IMR-90 (cell line): ENCODE data around the gene RAB31. TPM values are rescaled to one million over a fixed set of nuclear protein-coding genes. Genes with fewer than 3 reads are reported as not detected.

ENCODE experiments used
- ATAC-seq: fragments of 200-7000 bp; cut with Tn5 transposase; 2 replicates; pipeline ENCODE4 v1.9.1; 2020; ENCODE audit warnings: low read depth, mild to moderate bottlenecking, moderate library complexity
- BruUV-seq: library from RNA; stranded (reverse); fragments of 400-500 nt; replicated peaks from 2 replicates; lab custom pipeline; 2021; lab: Mats Ljungman, UMichigan
- CTCF ChIA-PET: fragments of 300-600 bp; formaldehyde crosslinking; extraction: SDS; loops from one replicate; lab custom pipeline; 2021; ENCODE audit warnings: antibody characterized with exemption; lab: Yijun Ruan, JAX
- POLR2A ChIA-PET: fragments of 300-600 bp; sonication (Branson Sonifier 250); formaldehyde crosslinking; loops from one replicate; lab custom pipeline; 2022; ENCODE audit warnings: antibody characterized with exemption; ENCODE audit not compliant: unreplicated experiment; lab: Charles Lee
- DNase-seq: peaks from one replicate; pipeline ENCODE4 v3.0.0; 2013
- H2AFZ ChIP-seq: replicated peaks from 2 replicates; pipeline ENCODE3; 2013; ENCODE audit warnings: low read length, mild to moderate bottlenecking; ENCODE audit not compliant: poor library complexity
- H2AK5ac ChIP-seq: 2 replicates; pipeline ENCODE4 v1.6.1; 2013; ENCODE audit warnings: low read depth, low read length, inconsistent platforms
- H2AK9ac ChIP-seq: replicated peaks from 2 replicates; pipeline ENCODE3; 2013; ENCODE audit warnings: mild to moderate bottlenecking, low read depth, low read length, moderate library complexity; ENCODE audit not compliant: poor library complexity
- H2BK120ac ChIP-seq: 2 replicates; pipeline ENCODE4 v1.6.1; 2013; ENCODE audit warnings: low read depth, low read length, inconsistent platforms
- H2BK15ac ChIP-seq: 3 replicates; pipeline ENCODE4 v1.6.1; 2013; ENCODE audit warnings: low read depth, low read length, inconsistent platforms
- H2BK20ac ChIP-seq: 2 replicates; pipeline ENCODE4 v1.6.1; 2013; ENCODE audit warnings: low read depth, mild to moderate bottlenecking, inconsistent platforms, low read length, moderate library complexity
- H2BK5ac ChIP-seq: 2 replicates; pipeline ENCODE4 v1.6.1; 2013; ENCODE audit warnings: mild to moderate bottlenecking, low read depth, low read length, inconsistent platforms; ENCODE audit not compliant: poor library complexity, severe bottlenecking
- H3K14ac ChIP-seq: replicated peaks from 2 replicates; pipeline ENCODE4 v1.6.1; 2013; ENCODE audit warnings: low read depth, low read length, inconsistent platforms
- H3K18ac ChIP-seq: 2 replicates; pipeline ENCODE4 v1.6.1; 2013; ENCODE audit warnings: low read depth, low read length, control low read depth
- H3K23ac ChIP-seq: 2 replicates; pipeline ENCODE4 v1.6.1; 2013; ENCODE audit warnings: low read depth, low read length, inconsistent platforms
- H3K27ac ChIP-seq: 2 replicates; pipeline ENCODE4 v1.5.1; 2013; ENCODE audit warnings: mild to moderate bottlenecking, control low read depth, low read length; ENCODE audit not compliant: insufficient read depth
- H3K27me3 ChIP-seq: 2 replicates; pipeline ENCODE4 v1.6.1; 2013; ENCODE audit warnings: low read length; ENCODE audit not compliant: control insufficient read depth, insufficient read depth
- H3K36me3 ChIP-seq: 2 replicates; pipeline ENCODE4 v1.6.1; 2013; ENCODE audit warnings: low read length, mixed read lengths; ENCODE audit not compliant: control insufficient read depth, insufficient read depth
- H3K4ac ChIP-seq: 2 replicates; pipeline ENCODE4 v1.6.1; 2013; ENCODE audit warnings: low read depth, low read length, inconsistent platforms
- H3K4me1 ChIP-seq: 2 replicates; pipeline ENCODE4 v1.6.1; 2013; ENCODE audit warnings: low read length, mixed read lengths; ENCODE audit not compliant: control insufficient read depth, insufficient read depth
- H3K4me2 ChIP-seq: 2 replicates; pipeline ENCODE4 v1.6.1; 2013; ENCODE audit warnings: low read depth, mild to moderate bottlenecking, control low read depth, low read length, moderate library complexity
- H3K4me3 ChIP-seq: 2 replicates; pipeline ENCODE4 v1.5.1; 2013; ENCODE audit warnings: low read depth, mild to moderate bottlenecking, control low read depth, low read length, moderate library complexity; ENCODE audit not compliant: insufficient read depth
- H3K56ac ChIP-seq: 2 replicates; pipeline ENCODE4 v1.6.1; 2013; ENCODE audit warnings: low read length, inconsistent platforms; ENCODE audit not compliant: insufficient read depth; ENCODE audit errors: extremely low read depth
- H3K79me1 ChIP-seq, 2 experiments: 2 replicates each; pipeline ENCODE4 v1.6.1; 2013; ENCODE audit warnings: low read length in 2 of 2, inconsistent platforms in 1 of 2, low read depth in 1 of 2
- H3K9ac ChIP-seq: 2 replicates; pipeline ENCODE4 v1.6.1; 2013; ENCODE audit warnings: low read depth, low read length, control low read depth
- H3K9me1 ChIP-seq: 2 replicates; pipeline ENCODE4 v1.6.1; 2013; ENCODE audit warnings: low read length, inconsistent platforms; ENCODE audit not compliant: insufficient read depth
- H3K9me3 ChIP-seq: 2 replicates; pipeline ENCODE4 v1.6.1; 2013; ENCODE audit warnings: low read length; ENCODE audit not compliant: control insufficient read depth, insufficient read depth
- H4K20me1 ChIP-seq: 2 replicates; pipeline ENCODE4 v1.6.1; 2013; ENCODE audit warnings: low read length, inconsistent platforms; ENCODE audit not compliant: insufficient read depth
- H4K5ac ChIP-seq: 2 replicates; pipeline ENCODE4 v1.6.1; 2013; ENCODE audit warnings: mild to moderate bottlenecking, low read depth, low read length, control low read depth
- H4K8ac ChIP-seq, 2 experiments: 2 replicates each; pipeline ENCODE4 v1.6.1; 2013; ENCODE audit warnings: low read depth in 2 of 2, low read length in 2 of 2, control low read depth in 1 of 2, inconsistent platforms in 1 of 2
- H4K91ac ChIP-seq: 2 replicates; pipeline ENCODE4 v1.6.1; 2013; ENCODE audit warnings: low read depth, low read length, inconsistent platforms; ENCODE audit not compliant: insufficient read depth
- BHLHE40 ChIP-seq: fragments of 150-350 bp; IDR thresholded peaks from 2 replicates; pipeline ENCODE4 v1.6.1; 2016; ENCODE audit warnings: mild to moderate bottlenecking, low read depth, low read length
- CEBPB ChIP-seq: IDR thresholded peaks from 2 replicates; pipeline ENCODE4 v1.6.1; 2012; ENCODE audit warnings: low read depth, low read length, improper control_type of control experiment
- CHD1 ChIP-seq: IDR thresholded peaks from 2 replicates; pipeline ENCODE4 v1.6.1; 2012; ENCODE audit warnings: low read depth, low read length, improper control_type of control experiment
- ELK1 ChIP-seq: fragments of 150-350 bp; IDR thresholded peaks from 2 replicates; pipeline ENCODE4 v1.6.1; 2016; ENCODE audit warnings: low read depth, mild to moderate bottlenecking, low read length, moderate library complexity, borderline replicate concordance
- FOS ChIP-seq: fragments of 150-350 bp; IDR thresholded peaks from 2 replicates; pipeline ENCODE4 v1.6.1; 2016; ENCODE audit warnings: low read depth, low read length
- MAFK ChIP-seq: IDR thresholded peaks from 2 replicates; pipeline ENCODE4 v1.6.1; 2012; ENCODE audit warnings: low read depth, low read length, improper control_type of control experiment
- MAZ ChIP-seq: IDR thresholded peaks from 2 replicates; pipeline ENCODE4 v1.6.1; 2012; ENCODE audit warnings: low read depth, mild to moderate bottlenecking, low read length, improper control_type of control experiment, moderate library complexity, borderline replicate concordance
- NFE2L2 ChIP-seq: fragments of 150-350 bp; IDR thresholded peaks from 2 replicates; pipeline ENCODE4 v1.6.1; 2016; ENCODE audit warnings: low read depth, mild to moderate bottlenecking, low read length
- POLR2A ChIP-seq: IDR thresholded peaks from 2 replicates; pipeline ENCODE4 v1.6.1; 2012; ENCODE audit warnings: mild to moderate bottlenecking, low read depth, low read length
- RAD21 ChIP-seq: IDR thresholded peaks from 2 replicates; pipeline ENCODE4 v1.6.1; 2012; ENCODE audit warnings: low read length, improper control_type of control experiment
- RCOR1 ChIP-seq: IDR thresholded peaks from 2 replicates; pipeline ENCODE4 v1.6.1; 2012; ENCODE audit warnings: mild to moderate bottlenecking, low read length, improper control_type of control experiment; ENCODE audit not compliant: insufficient replicate concordance
- RFX5 ChIP-seq: IDR thresholded peaks from 2 replicates; pipeline ENCODE4 v1.8.0; 2012; ENCODE audit warnings: low read depth, mild to moderate bottlenecking, low read length, moderate library complexity
- SMC3 ChIP-seq: fragments of 150-350 bp; IDR thresholded peaks from 2 replicates; pipeline ENCODE4 v1.6.1; 2016; ENCODE audit warnings: low read depth, mild to moderate bottlenecking, antibody characterized with exemption, low read length, moderate library complexity
- USF2 ChIP-seq: fragments of 150-350 bp; IDR thresholded peaks from 2 replicates; pipeline ENCODE4 v1.6.1; 2017; ENCODE audit warnings: mild to moderate bottlenecking, antibody characterized with exemption, low read length, low read depth
- WGBS, 2 experiments: methylation state at CpG; one replicate each; pipeline versions ENCODE4 v1.1.5 to v1.1.7; 2013; ENCODE audit warnings: missing lambda C conversion rate in 2 of 2; ENCODE audit not compliant: insufficient read length in 1 of 2; ENCODE audit errors: extremely low coverage in 2 of 2; 5-methylcytosine and 5-hydroxymethylcytosine counted together
- dilution Hi-C: fragments of 300-500 bp; cut with HindIII; formaldehyde crosslinking; loops from one replicate; pipeline ENCODE4 v1.14.3; 2018; ENCODE audit warnings: low sequenced_read_pairs; ENCODE audit not compliant: unreplicated experiment
- in situ Hi-C: fragments of 300-500 bp; cut with MboI; formaldehyde crosslinking; loops from 3 replicates; pipeline ENCODE4 v1.14.3; 2019; ENCODE audit warnings: low sequenced_read_pairs, inconsistent platforms, mixed read lengths
- intact Hi-C: fragments of 100-400 bp; cut with micrococcal nuclease; formaldehyde crosslinking; loops from 2 replicates; pipeline ENCODE4 v1.10.0; 2022
- polyA plus RNA-seq, 3 experiments: library from polyadenylated mRNA; depleted of rRNA; stranded (reverse); fragments of >200 nt; gene quantifications; 2 replicates each; pipeline ENCODE4 v1.2.3, GENCODE V29; 2012; ENCODE audit warnings: low replicate concordance in 1 of 3
- total RNA-seq: library from RNA; depleted of rRNA; stranded (reverse); fragments of >200 nt; gene quantifications from 2 replicates; pipeline ENCODE4 v1.2.3, GENCODE V29; 2012

RAB31 gene
- total and polyA plus RNA-seq, 2 of the 4 experiments (the other 2 are of a cell fraction), result 13.8 to 26.9 TPM

- Histone ChIP-seq H3K4me3 (no peak overlapping the region), H3K14ac (no peak overlapping the region), H3K4ac (no peak overlapping the region), H3K23ac (no peak overlapping the region), H3K4me1 (no peaks in the 10 kb centered on the region), H2BK20ac (no peak overlapping the region), H2AFZ (no peak overlapping the region), H3K4me2 (no peak overlapping the region), H3K9me1 (peaks cover 3% of the 10 kb centered on the region), H3K36me3 (peaks cover 3% of the 10 kb centered on the region; the same call in 1 of the 2 replicates), H3K18ac (no peak overlapping the region), H4K20me1 (no peaks in the 10 kb centered on the region), H2BK120ac (no peak overlapping the region), H2BK15ac (no peak overlapping the region), H2BK5ac (no peak overlapping the region), H4K91ac (no peak overlapping the region), H3K56ac (no peak overlapping the region), H3K79me1 (0 out of 4 replicates have a peak, but pooled peaks cover 0 to 4% of the 10 kb centered on the region in 2 experiments), H4K5ac (no peak overlapping the region), H2AK9ac (no peak overlapping the region), H3K27ac (no peak overlapping the region), H3K9me3 (peaks cover 13% of the 10 kb centered on the region; the same call in 1 of the 2 replicates), H2AK5ac (no peak overlapping the region), H4K8ac (no peak overlapping the region), H3K9ac (no peak overlapping the region), H3K27me3 (no peaks in the 10 kb centered on the region)
- POLR2A ChIA-PET, result no interaction called here
- TF ChIP-seq CHD1, result no peak
- TF ChIP-seq POLR2A, result no peak
- no peak for TF ChIP-seq NFE2L2
- no peak for TF ChIP-seq RAD21
- TF ChIP-seq RFX5, result no peak
- no peak for TF ChIP-seq FOS
- no peak for TF ChIP-seq MAFK
- no peak for TF ChIP-seq USF2
- no peak for TF ChIP-seq SMC3
- no peak for TF ChIP-seq MAZ
- TF ChIP-seq CEBPB, result no peak
- no peak for TF ChIP-seq RCOR1
- TF ChIP-seq ELK1, result no peak
- no peak for TF ChIP-seq BHLHE40
- dilution Hi-C loops, result no loop called here
- DNase-seq (no peak), ATAC-seq (no peak)
- no TSS peak for BruUV-seq
- intact Hi-C loops, result no loop called here
- in situ Hi-C loops, result no loop called here
- WGBS, 2 experiments, result 0% methylated on average over 1 of the region's 3 CpGs; no CpG with 5 or more reads in 1 of the 2 experiments
- CTCF ChIA-PET, result no interaction called here
Observed at GRCh38 chr18:9862686-9863085, 154.6 kb downstream of the RAB31 start.
